ENCODE results near the gene UBE2D2.

Gene UBE2D2

GRCh38 chr5:139638736-139639618, 77.8 kb downstream of the UBE2D2 start:
- no peaks in the 10 kb centered on the region for H3K36me3 Mint-ChIP-seq (ENCODE audit: low read depth)
- peaks cover 90% of the 10 kb centered on the region for H3K4me1 Mint-ChIP-seq
- H3K9me3 Mint-ChIP-seq = no peaks in the 10 kb centered on the region
- no peak for TF ChIP-seq CTCF (IDR thresholded peaks at IDR 0.05; ENCODE audit: unreplicated experiment in 3 of 3)
- peaks cover 5% of the 10 kb centered on the region for H3K27me3 Mint-ChIP-seq (ENCODE audit: low read depth)
- H3K4me3 Mint-ChIP-seq = peak overlapping the region; percentile 75 to 82 (median 77)
- peak overlapping the region; percentile 91 to 95 (median 94) for H3K27ac Mint-ChIP-seq

GRCh38 chr5:139639619-139640380, 78.7 kb downstream of the UBE2D2 start:
- H3K27ac Mint-ChIP-seq = peak overlapping the region; percentile 82 to 95 (median 91)
- no peak for TF ChIP-seq CTCF (IDR thresholded peaks at IDR 0.05; ENCODE audit: unreplicated experiment in 3 of 3)
- H3K4me1 Mint-ChIP-seq = peaks cover 88% of the 10 kb centered on the region
- no peaks in the 10 kb centered on the region for H3K36me3 Mint-ChIP-seq (ENCODE audit: low read depth)
- peak overlapping the region in 2 of 3 experiments; percentile 46 to 52 for H3K4me3 Mint-ChIP-seq
- peaks cover 5% of the 10 kb centered on the region for H3K27me3 Mint-ChIP-seq (ENCODE audit: low read depth)
- H3K9me3 Mint-ChIP-seq = no peaks in the 10 kb centered on the region

GRCh38 chr5:139640421-139641115, 79.4 kb downstream of the UBE2D2 start:
- no peaks in the 10 kb centered on the region for H3K36me3 Mint-ChIP-seq (ENCODE audit: low read depth)
- no peaks in the 10 kb centered on the region for H3K9me3 Mint-ChIP-seq
- H3K27ac Mint-ChIP-seq = peak overlapping the region; percentile 82 to 95 (median 91)
- peak overlapping the region in 2 of 3 experiments; percentile 42 to 45 for H3K4me3 Mint-ChIP-seq
- H3K4me1 Mint-ChIP-seq = peaks cover 88% of the 10 kb centered on the region
- peaks cover 11% of the 10 kb centered on the region for H3K27me3 Mint-ChIP-seq (ENCODE audit: low read depth)
- TF ChIP-seq CTCF (IDR thresholded peaks at IDR 0.05; ENCODE audit: unreplicated experiment in 3 of 3) = no peak

GRCh38 chr5:139641116-139642080, 80.3 kb downstream of the UBE2D2 start:
- peak overlapping the region; percentile 87 to 98 (median 95) for H3K27ac Mint-ChIP-seq
- H3K9me3 Mint-ChIP-seq = no peaks in the 10 kb centered on the region

More at GRCh38 chr5:139641116-139642080, 80.3 kb downstream of the UBE2D2 start:
- Mint-ChIP-seq H3K27me3 (ENCODE audit: low read depth) (peaks cover 12% of the 10 kb centered on the region), H3K4me3 (peak overlapping the region in 2 of 3 experiments; percentile 25 to 42), H3K4me1 (peaks cover 82% of the 10 kb centered on the region), H3K36me3 (ENCODE audit: low read depth) (no peaks in the 10 kb centered on the region)
- TF ChIP-seq CTCF (IDR thresholded peaks at IDR 0.05; ENCODE audit: unreplicated experiment in 3 of 3) = no peak
